Ecto neural progenitor cell (in vitro differentiated cells): ENCODE data around the gene CTRB2.
"Not testable (repeated sequence)": the region's sequence is repeated elsewhere in the genome, so short reads cannot be mapped to it uniquely, and the experiment has no call there.

ENCODE experiments used
- DNase-seq: peaks from one replicate; pipeline ENCODE4 v3.0.0-alpha.2; 2018; ENCODE audit warnings: low spot score

CTRB2 gene

GRCh38 chr16:75204905-75205304 lies 2.1 kb downstream of the CTRB2 start:
- DNase-seq: not testable (repeated sequence)

DNA sequence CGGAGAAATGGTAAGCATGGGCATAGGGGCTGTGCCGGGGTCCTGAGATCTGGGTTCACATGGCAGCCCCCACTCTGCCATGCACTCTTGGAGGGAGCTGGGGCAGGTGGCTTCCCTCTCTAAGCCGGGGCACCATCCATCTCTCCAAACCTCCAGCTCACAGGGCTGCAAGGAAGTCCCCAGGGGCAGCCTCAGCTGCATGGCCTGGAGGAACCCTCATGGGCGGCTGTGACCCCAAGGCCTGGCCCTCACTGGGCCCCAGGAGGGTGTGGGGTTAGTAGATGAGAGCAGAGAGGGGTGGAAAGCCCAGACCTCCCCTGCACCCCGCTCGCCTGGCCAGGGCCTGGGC lies 2.6 kb downstream of the CTRB2 start:
- no peak for DNase-seq

- no peak for DNase-seq
These were observed 3.1 kb downstream of the CTRB2 start for GRCh38 chr16:75203667-75204409.

- no peak for DNase-seq
These were observed 3.9 kb downstream of the CTRB2 start for GRCh38 chr16:75203096-75203495.

GRCh38 chr16:75202069-75202590 lies 4.8 kb downstream of the CTRB2 start:
- no peak for DNase-seq

DNA sequence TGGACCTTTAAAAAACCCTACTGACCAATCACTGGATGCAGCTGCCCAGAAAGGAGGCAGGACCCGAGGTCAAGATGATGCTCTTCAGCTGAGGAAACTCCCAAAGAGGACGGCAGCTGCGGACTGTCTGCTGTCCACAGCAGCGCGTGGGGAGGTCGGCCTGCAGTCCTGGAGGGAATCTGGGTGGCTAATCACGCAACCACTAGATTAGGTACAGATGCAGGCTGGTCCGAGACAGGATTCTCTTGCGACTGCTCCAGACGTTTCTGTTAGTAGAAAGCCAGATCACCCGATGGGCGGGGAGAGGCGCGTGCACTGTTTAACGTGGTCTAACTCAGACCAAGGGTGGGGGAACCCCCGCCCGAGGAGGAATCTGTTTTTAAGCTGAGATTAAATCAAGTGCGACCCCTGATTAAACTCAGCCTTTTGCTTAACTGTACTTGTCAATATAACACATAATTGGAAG lies 8.8 kb downstream of the CTRB2 start:
- no peak for DNase-seq

GRCh38 chr16:75197522-75198134 lies 9.3 kb downstream of the CTRB2 start:
- DNase-seq: no peak

DNA sequence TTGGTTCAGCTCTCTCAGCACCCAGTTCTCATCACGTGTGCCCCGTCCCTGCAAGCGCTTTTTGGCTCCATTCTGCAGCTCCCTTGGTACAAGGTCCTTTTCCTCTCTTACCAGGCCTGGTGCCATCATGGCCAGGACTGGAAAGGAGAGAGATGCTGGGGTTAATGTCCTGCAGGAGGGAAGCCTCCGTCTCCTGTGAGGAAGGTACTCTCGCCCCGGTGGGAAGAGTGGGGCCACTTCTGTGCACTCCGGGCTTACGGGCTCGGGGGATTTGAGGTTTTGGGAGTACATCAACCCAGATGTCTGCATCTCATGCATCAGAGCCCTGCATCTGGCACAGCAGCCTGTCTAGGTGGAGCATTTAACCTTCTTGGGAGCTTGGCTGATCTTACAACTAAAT lies 10.1 kb downstream of the CTRB2 start:
- no peak for DNase-seq

GRCh38 chr16:75195811-75196790 lies 10.9 kb downstream of the CTRB2 start:
- DNase-seq: no peak

- DNase-seq: no peak
These were observed 13.1 kb downstream of the CTRB2 start for GRCh38 chr16:75193730-75194444.

DNA sequence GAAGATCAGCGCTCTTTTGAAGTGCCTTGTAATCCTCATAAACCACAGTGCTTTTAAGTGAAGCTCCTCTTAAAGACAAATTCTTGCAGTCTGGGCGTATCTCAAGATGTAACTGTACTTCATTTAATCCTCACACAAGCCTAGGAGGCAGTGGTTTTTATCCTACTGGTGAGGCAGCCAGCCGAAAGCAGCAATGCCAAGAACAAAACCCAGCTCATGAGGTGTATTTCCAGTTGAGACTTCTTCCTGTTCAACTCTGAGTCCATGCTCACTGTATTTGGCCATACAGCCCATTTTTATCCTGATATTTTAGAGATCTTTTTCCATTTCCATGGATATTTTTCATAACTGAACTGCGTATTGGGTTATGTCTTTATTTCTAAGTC lies 13.7 kb downstream of the CTRB2 start:
- DNase-seq: no peak

GRCh38 chr16:75192606-75193264 lies 14.2 kb downstream of the CTRB2 start:
- no peak for DNase-seq

GRCh38 chr16:75189638-75190245 lies 17.2 kb downstream of the CTRB2 start:
- no peak for DNase-seq

DNA sequence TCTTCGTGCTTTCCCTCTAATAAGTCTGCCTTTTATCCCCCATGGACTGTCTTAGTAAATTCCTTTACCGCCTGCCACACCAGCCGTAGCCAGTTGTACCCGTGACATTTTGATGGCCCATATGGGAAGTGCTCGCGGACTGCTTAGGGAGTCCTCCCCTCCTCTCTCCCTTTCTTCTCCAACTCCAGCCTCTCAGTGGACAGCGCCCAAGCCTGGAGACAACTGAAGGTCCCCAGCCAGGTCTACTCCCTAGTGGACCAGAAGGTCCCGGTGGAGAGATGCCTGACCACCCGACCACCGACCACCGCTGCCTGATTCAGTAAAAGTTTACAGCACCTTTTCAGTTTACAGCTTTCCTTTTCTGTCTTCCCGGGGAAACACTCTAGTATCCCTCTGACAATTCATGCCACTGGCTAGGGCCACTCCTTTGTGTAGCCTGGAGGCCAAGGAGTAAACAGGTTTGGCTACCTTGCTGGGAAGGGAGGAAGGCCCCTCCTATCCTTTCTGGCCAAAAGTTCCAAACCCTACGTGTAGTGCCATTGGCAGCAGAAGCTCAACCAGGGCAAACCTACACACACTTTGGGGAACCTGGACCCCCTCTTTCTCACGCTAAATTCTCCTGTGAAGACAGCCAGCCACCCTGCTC lies 18.0 kb downstream of the CTRB2 start:
- DNase-seq: no peak

- DNase-seq: no peak
These were observed 25.3 kb downstream of the CTRB2 start for GRCh38 chr16:75181630-75182029.

DNA sequence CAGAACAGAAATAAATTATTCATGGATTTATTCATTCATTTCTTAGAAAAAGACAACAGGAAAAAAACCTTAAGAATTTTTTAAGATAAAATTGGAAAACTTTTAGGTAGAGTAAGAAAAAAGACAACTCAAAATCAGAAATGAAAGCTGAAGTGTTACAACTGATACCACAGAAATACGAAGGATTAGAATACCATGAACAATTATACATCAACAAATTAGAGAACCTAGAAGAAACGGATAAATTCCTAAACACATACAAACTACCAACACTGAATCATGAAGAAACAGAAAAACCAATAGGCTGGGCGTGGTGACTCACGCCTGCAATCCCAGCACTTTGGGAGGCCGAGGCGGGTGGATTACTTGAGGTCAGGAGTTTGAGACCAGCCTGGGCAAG lies 27.8 kb downstream of the CTRB2 start:
- DNase-seq: no peak

DNA sequence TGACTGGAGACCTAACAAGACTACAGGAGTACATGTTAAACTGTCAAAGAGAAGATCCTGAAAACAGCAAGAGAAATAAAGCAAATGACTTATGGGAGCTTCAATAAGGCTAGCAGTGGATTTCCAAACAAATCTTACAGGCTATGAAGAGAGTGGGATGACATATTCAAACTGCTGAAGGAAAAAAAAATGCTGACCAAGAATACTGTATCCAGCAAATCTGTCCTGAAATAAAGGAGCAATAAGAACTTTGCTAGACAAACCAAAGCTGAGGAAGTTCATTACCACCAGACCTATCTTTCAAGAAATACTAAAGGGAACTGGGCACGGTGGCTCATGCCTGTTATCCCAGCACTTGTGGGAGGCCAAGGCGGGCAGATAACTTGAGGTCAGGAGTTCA lies 30.0 kb downstream of the CTRB2 start:
- DNase-seq: no peak

- no peak for DNase-seq
These were observed 31.9 kb downstream of the CTRB2 start for GRCh38 chr16:75175074-75175473.

DNA sequence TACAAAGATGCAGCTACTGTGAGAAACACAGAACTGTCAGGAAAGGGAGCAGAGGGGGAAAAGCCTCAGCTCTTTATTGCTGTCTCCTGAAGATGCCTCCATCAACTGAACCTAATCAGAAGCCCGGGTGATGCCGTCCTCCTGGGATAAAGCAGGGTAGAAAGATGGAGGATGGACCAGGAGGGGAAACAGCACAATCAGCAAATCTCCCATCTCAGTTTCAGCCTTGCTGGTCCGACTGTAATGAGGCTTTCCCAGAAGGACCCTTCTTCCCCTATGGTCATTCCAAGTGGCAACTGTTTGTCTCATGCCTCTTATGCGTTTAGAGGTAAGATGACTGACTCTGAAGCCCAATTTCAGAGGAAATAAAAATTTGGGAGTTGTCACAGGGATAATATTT lies 34.4 kb downstream of the CTRB2 start:
- no peak for DNase-seq

DNA sequence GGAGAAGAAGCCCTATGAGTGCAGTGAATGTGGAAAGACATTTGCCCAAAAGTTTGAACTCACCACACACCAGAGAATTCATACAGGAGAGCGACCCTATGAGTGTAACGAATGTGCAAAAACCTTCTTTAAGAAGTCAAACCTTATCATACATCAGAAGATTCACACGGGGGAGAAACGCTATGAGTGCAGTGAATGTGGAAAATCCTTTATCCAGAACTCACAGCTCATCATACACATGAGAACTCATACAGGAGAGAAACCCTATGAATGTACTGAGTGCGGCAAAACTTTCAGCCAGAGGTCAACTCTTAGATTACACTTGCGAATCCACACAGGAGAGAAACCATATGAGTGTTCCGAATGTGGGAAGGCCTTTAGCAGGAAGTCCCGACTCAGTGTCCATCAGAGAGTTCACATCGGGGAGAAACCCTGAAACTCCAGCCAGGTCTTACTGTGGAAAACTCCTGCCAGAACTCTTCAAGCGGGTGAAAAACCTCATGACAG lies 37.0 kb downstream of the CTRB2 start:
- no peak for DNase-seq
